Smooth muscle cell (in vitro differentiated cells): ENCODE measurements around the gene BCL2A1. TPM values are rescaled to one million over a fixed set of nuclear protein-coding genes. Genes with fewer than 3 reads are reported as not detected.
"Not testable (repeated sequence)": the region's sequence is repeated elsewhere in the genome, so short reads cannot be mapped to it uniquely, and the experiment has no call there.

Source experiments
- DNase-seq: peaks from one replicate; lab custom pipeline; 2025; ENCODE audit not compliant: unreplicated experiment; lab: John Stamatoyannopoulos, UW
- H2AFZ ChIP-seq: fragments of 200-600 bp; sonication (generic); 2 replicates; pipeline ENCODE4 v1.6.0; 2016; ENCODE audit warnings: antibody characterized with exemption, low read depth, mild to moderate bottlenecking
- H3F3A ChIP-seq: fragments of 200-600 bp; sonication (generic); 2 replicates; pipeline ENCODE4 v1.6.0; 2017; ENCODE audit warnings: antibody characterized with exemption, low read depth
- H3K27ac ChIP-seq: fragments of 200-600 bp; sonication (generic); 2 replicates; pipeline ENCODE4 v1.5.1; 2016; ENCODE audit warnings: low read depth, mild to moderate bottlenecking
- H3K27me3 ChIP-seq: fragments of 200-600 bp; sonication (generic); 2 replicates; pipeline ENCODE4 v1.6.1; 2016; ENCODE audit warnings: low read depth, mild to moderate bottlenecking
- H3K36me3 ChIP-seq: fragments of 200-600 bp; sonication (generic); 2 replicates; pipeline ENCODE4 v1.5.1; 2016; ENCODE audit warnings: low read depth
- H3K4me1 ChIP-seq: fragments of 200-600 bp; sonication (generic); 2 replicates; pipeline ENCODE4 v1.5.1; 2016; ENCODE audit warnings: low read depth
- H3K4me2 ChIP-seq: fragments of 200-600 bp; sonication (generic); 2 replicates; pipeline ENCODE4 v1.6.0; 2016; ENCODE audit warnings: mild to moderate bottlenecking
- H3K4me3 ChIP-seq: fragments of 200-600 bp; sonication (generic); 2 replicates; pipeline ENCODE4 v1.5.1; 2016; ENCODE audit warnings: mild to moderate bottlenecking
- H3K79me2 ChIP-seq: fragments of 200-600 bp; sonication (generic); 2 replicates; pipeline ENCODE4 v1.6.0; 2016; ENCODE audit warnings: low read depth, mild to moderate bottlenecking
- H3K9ac ChIP-seq: fragments of 200-600 bp; sonication (generic); 2 replicates; pipeline ENCODE4 v1.6.0; 2016; ENCODE audit warnings: low read depth
- H3K9me3 ChIP-seq: fragments of 200-600 bp; sonication (generic); replicated peaks from 2 replicates; pipeline ENCODE4 v1.5.1; 2016; ENCODE audit warnings: low read depth
- H4K20me1 ChIP-seq: fragments of 200-600 bp; sonication (generic); 2 replicates; pipeline ENCODE4 v1.6.0; 2016; ENCODE audit warnings: low read depth
- CTCF ChIP-seq: fragments of 200-600 bp; sonication (generic); IDR thresholded peaks from 2 replicates; pipeline ENCODE4 v1.5.1; 2017; ENCODE audit warnings: borderline replicate concordance, mild to moderate bottlenecking, antibody characterized with exemption; ENCODE audit not compliant: insufficient read depth, poor library complexity, severe bottlenecking
- WGBS: methylation state at CpG from one replicate; pipeline ENCODE4 v1.1.7; 2016; ENCODE audit warnings: low lambda C conversion rate; 5-methylcytosine and 5-hydroxymethylcytosine counted together
- polyA plus RNA-seq: library from polyadenylated mRNA; unstranded; fragments of >200 nt; fragmentation: Nextera tagmentation; extraction: Ambion mirVana; gene quantifications from 2 replicates; pipeline ENCODE4 v1.2.1, GENCODE V29; 2016
- total RNA-seq: library from RNA; depleted of rRNA; stranded (reverse); fragments of >200 nt; gene quantifications from 2 replicates; pipeline ENCODE4 v1.2.3, GENCODE V29; 2014

The BCL2A1 gene
- total and polyA plus RNA-seq, 2 experiments from 2014 or later = 13.4 to 18.2 TPM

- Histone ChIP-seq H4K20me1 (no peaks in the 10 kb centered on the region), H3K4me1 (peaks cover 11% of the 10 kb centered on the region), H3K36me3 (no peaks in the 10 kb centered on the region), H2AFZ (no peak overlapping the region), H3F3A (no peaks in the 10 kb centered on the region), H3K79me2 (no peaks in the 10 kb centered on the region), H3K4me2 (no peak overlapping the region), H3K9me3 (no peaks in the 10 kb centered on the region), H3K27me3 (no peaks in the 10 kb centered on the region), H3K4me3 (no peak overlapping the region), H3K9ac (no peak overlapping the region), H3K27ac (no peak overlapping the region)
- TF ChIP-seq CTCF = no peak
- WGBS = 46% methylated on average over 3 of the region's 3 CpGs
- no peak for DNase-seq
These were observed 37.8 kb downstream of the BCL2A1 start for GRCh38 chr15:79933231-79933630.

- no peak for TF ChIP-seq CTCF
- no peak overlapping the region for H3K9ac ChIP-seq
- no peaks in the 10 kb centered on the region for H3K36me3 ChIP-seq
- H3K4me3 ChIP-seq = no peak overlapping the region
- no peak overlapping the region for H2AFZ ChIP-seq
- DNase-seq = no peak
- no peaks in the 10 kb centered on the region for H4K20me1 ChIP-seq
- no peaks in the 10 kb centered on the region for H3K27me3 ChIP-seq
- no peaks in the 10 kb centered on the region for H3F3A ChIP-seq
- no peak overlapping the region for H3K4me2 ChIP-seq
- no peak overlapping the region for H3K27ac ChIP-seq
- H3K9me3 ChIP-seq = no peaks in the 10 kb centered on the region
- H3K79me2 ChIP-seq = no peaks in the 10 kb centered on the region
- 81% methylated on average over 5 of the region's 5 CpGs for WGBS
- H3K4me1 ChIP-seq = peaks cover 11% of the 10 kb centered on the region
These were observed 38.5 kb downstream of the BCL2A1 start for GRCh38 chr15:79932447-79932846.

GRCh38 chr15:79930516-79930915 is 40.5 kb downstream of the BCL2A1 start:
- no peak overlapping the region for H3K9ac ChIP-seq
- no peaks in the 10 kb centered on the region for H4K20me1 ChIP-seq
- H3F3A ChIP-seq = no peaks in the 10 kb centered on the region
- no peaks in the 10 kb centered on the region for H3K9me3 ChIP-seq
- no peak overlapping the region for H3K27ac ChIP-seq
- no peak for DNase-seq
- no peak overlapping the region for H3K4me2 ChIP-seq
- H3K4me1 ChIP-seq = peaks cover 5% of the 10 kb centered on the region
- H3K79me2 ChIP-seq = no peaks in the 10 kb centered on the region
- H3K4me3 ChIP-seq = no peak overlapping the region
- no peak for TF ChIP-seq CTCF
- H3K27me3 ChIP-seq = no peaks in the 10 kb centered on the region
- no peaks in the 10 kb centered on the region for H3K36me3 ChIP-seq
- no peak overlapping the region for H2AFZ ChIP-seq
- 80% methylated on average over 5 of the region's 5 CpGs for WGBS

- DNase-seq = no peak
- H3K36me3 ChIP-seq = no peaks in the 10 kb centered on the region
- H3F3A ChIP-seq = no peaks in the 10 kb centered on the region
- no peak overlapping the region for H3K9ac ChIP-seq
- no peak for TF ChIP-seq CTCF
- H3K9me3 ChIP-seq = no peaks in the 10 kb centered on the region
- H4K20me1 ChIP-seq = no peaks in the 10 kb centered on the region
- WGBS = 96% methylated on average over 2 of the region's 2 CpGs
- H2AFZ ChIP-seq = no peak overlapping the region
- no peaks in the 10 kb centered on the region for H3K27me3 ChIP-seq
- no peak overlapping the region for H3K4me2 ChIP-seq
- no peaks in the 10 kb centered on the region for H3K4me1 ChIP-seq
- H3K79me2 ChIP-seq = peaks cover 8% of the 10 kb centered on the region
- no peak overlapping the region for H3K27ac ChIP-seq
- H3K4me3 ChIP-seq = no peak overlapping the region
These were observed 41.6 kb downstream of the BCL2A1 start for GRCh38 chr15:79929412-79929811.

- not testable (repeated sequence) for H3K27ac ChIP-seq, H3K9ac ChIP-seq, H3K4me2 ChIP-seq, H4K20me1 ChIP-seq, H2AFZ ChIP-seq, H3K9me3 ChIP-seq, H3F3A ChIP-seq, H3K36me3 ChIP-seq, H3K27me3 ChIP-seq, DNase-seq, H3K4me3 ChIP-seq
- peaks cover 13% of the 10 kb centered on the region for H3K4me1 ChIP-seq
- WGBS = 99% methylated on average over 35 of the region's 36 CpGs
- H3K79me2 ChIP-seq = peaks cover 35% of the 10 kb centered on the region
These were observed 44.9 kb downstream of the BCL2A1 start for GRCh38 chr15:79926116-79926515.
